Measurements from ENCODE around the gene TFDP1.

- no peak for TF ChIP-seq POLR2AphosphoS5 (IDR thresholded peaks at IDR 0.05; ENCODE audit: low read depth, low read length)
- TF ChIP-seq TAF1 (IDR thresholded peaks at IDR 0.05; ENCODE audit: borderline replicate concordance, insufficient read depth, low read length): no peak
Observed at GRCh38 chr13:113660066-113660465, 75.5 kb downstream of the TFDP1 start.

All from PFSK-1 (cell line).